SK-N-SH (cell line): Measurements from ENCODE around the gene DCHS1. TPM values are rescaled to one million over a fixed set of nuclear protein-coding genes. Genes with fewer than 3 reads are reported as not detected.

ENCODE experiments used
- CTCF ChIA-PET: fragments of 300-600, 350-600 bp; formaldehyde crosslinking; extraction: SDS; loops from one replicate; lab custom pipeline; 2021; lab: Yijun Ruan, JAX
- POLR2A ChIA-PET: fragments of 350-600 bp; sonication (Branson Sonifier 250); formaldehyde crosslinking; extraction: SDS; loops from one replicate; lab custom pipeline; 2020; ENCODE audit warnings: antibody characterized with exemption, inconsistent platforms; lab: Yijun Ruan, JAX
- DNase-seq: peaks from one replicate; pipeline ENCODE4 v3.0.0; 2012
- H2AFZ ChIP-seq: fragments of 200-600 bp; sonication (generic); 2 replicates; pipeline ENCODE4 v1.8.1; 2016; ENCODE audit warnings: antibody characterized with exemption, mild to moderate bottlenecking, low read depth
- H3F3A ChIP-seq: fragments of 200-600 bp; sonication (generic); replicated peaks from 2 replicates; pipeline ENCODE3; 2016; ENCODE audit warnings: antibody characterized with exemption, mild to moderate bottlenecking; ENCODE audit not compliant: insufficient read depth
- H3K27ac ChIP-seq, 2 experiments: fragments of 200-500 bp in 1 of 2; fragments of 200-600 bp in 1 of 2; sonication (Bioruptor generic) in 1 of 2; sonication (generic), shearing (Covaris generic) in 1 of 2; 2 replicates each; pipeline versions ENCODE4 v1.5.1 to v1.6.1; 2014 to 2016; ENCODE audit warnings: low read depth in 2 of 2, inconsistent platforms in 1 of 2, low read length in 1 of 2, mild to moderate bottlenecking in 1 of 2, mixed read lengths in 1 of 2
- H3K27me3 ChIP-seq: fragments of 200-600 bp; sonication (generic), shearing (Covaris generic); 2 replicates; pipeline ENCODE4 v1.6.1; 2016; ENCODE audit warnings: mixed run types; ENCODE audit not compliant: insufficient read depth
- H3K36me3 ChIP-seq, 2 experiments: fragments of 200-500 bp in 1 of 2; fragments of 200-600 bp in 1 of 2; sonication (Bioruptor generic) in 1 of 2; sonication (generic) in 1 of 2; replicated peaks in 1 of 2; 2 replicates each; pipeline versions ENCODE3 to v1.5.1; 2014 to 2016; ENCODE audit warnings: low read length in 1 of 2, mild to moderate bottlenecking in 1 of 2; ENCODE audit not compliant: insufficient read depth in 2 of 2, control insufficient read depth in 1 of 2
- H3K4me1 ChIP-seq, 2 experiments: fragments of 200-500 bp in 1 of 2; fragments of 200-600 bp in 1 of 2; sonication (Bioruptor generic) in 1 of 2; sonication (generic), shearing (Covaris generic) in 1 of 2; 2 replicates each; pipeline versions ENCODE4 v1.5.1 to v1.6.1; 2014 to 2016; ENCODE audit warnings: low read depth in 1 of 2, low read length in 1 of 2, mixed run types in 1 of 2; ENCODE audit not compliant: insufficient read depth in 2 of 2, control insufficient read depth in 1 of 2
- H3K4me2 ChIP-seq: fragments of 200-600 bp; sonication (generic), shearing (Covaris generic); 2 replicates; pipeline ENCODE4 v1.6.1; 2017; ENCODE audit warnings: mixed run types
- H3K4me3 ChIP-seq, 2 experiments: fragments of 200-500 bp in 1 of 2; fragments of 200-600 bp in 1 of 2; sonication (Bioruptor generic) in 1 of 2; sonication (generic), shearing (Covaris generic) in 1 of 2; 2 replicates each; pipeline versions ENCODE4 v1.5.1 to v1.8.1; 2014 to 2016; ENCODE audit warnings: low read depth in 2 of 2, inconsistent platforms in 1 of 2, low read length in 1 of 2, mild to moderate bottlenecking in 1 of 2, mixed read lengths in 1 of 2, moderate library complexity in 1 of 2
- H3K79me2 ChIP-seq: fragments of 200-600 bp; sonication (generic); 2 replicates; pipeline ENCODE4 v1.8.1; 2017; ENCODE audit warnings: mild to moderate bottlenecking; ENCODE audit not compliant: insufficient read depth
- H3K9ac ChIP-seq: fragments of 200-600 bp; sonication (generic); 2 replicates; pipeline ENCODE4 v1.6.1; 2017; ENCODE audit warnings: mixed run types
- H3K9me2 ChIP-seq: fragments of 200-600 bp; sonication (generic); 2 replicates; pipeline ENCODE4 v1.6.1; 2017; ENCODE audit warnings: mixed run types
- H3K9me3 ChIP-seq: fragments of 200-600 bp; sonication (generic); 2 replicates; pipeline ENCODE4 v1.6.1; 2017; ENCODE audit warnings: mixed run types, mild to moderate bottlenecking, moderate library complexity
- H4K20me1 ChIP-seq: fragments of 200-600 bp; sonication (generic); 2 replicates; pipeline ENCODE4 v1.6.1; 2017; ENCODE audit warnings: mild to moderate bottlenecking, mixed run types; ENCODE audit not compliant: insufficient read depth
- ELF1 ChIP-seq: IDR thresholded peaks from 2 replicates; pipeline ENCODE4 v1.4.0; 2012
- EP300 ChIP-seq, 2 experiments: IDR thresholded peaks; 2 replicates each; pipeline versions ENCODE4 v1.4.0 to v1.6.1; 2012; ENCODE audit warnings: borderline replicate concordance in 1 of 2, low read depth in 1 of 2, low read length in 1 of 2
- GATA2 ChIP-seq: sonication (generic); formaldehyde crosslinking; IDR thresholded peaks from 2 replicates; pipeline ENCODE4 v1.5.0; 2020; ENCODE audit warnings: mild to moderate bottlenecking, missing genetic modification reagents
- NFIC ChIP-seq: IDR thresholded peaks from 2 replicates; pipeline ENCODE4 v1.4.0; 2012; ENCODE audit warnings: borderline replicate concordance
- NRF1 ChIP-seq: IDR thresholded peaks from 2 replicates; pipeline ENCODE4 v1.6.1; 2012; ENCODE audit warnings: low read depth, mild to moderate bottlenecking, low read length
- POLR2AphosphoS5 ChIP-seq: IDR thresholded peaks from 2 replicates; pipeline ENCODE4 v1.6.1; 2012; ENCODE audit warnings: low read depth, low read length
- RFX5 ChIP-seq: IDR thresholded peaks from 2 replicates; pipeline ENCODE4 v1.6.1; 2012; ENCODE audit warnings: mild to moderate bottlenecking, improper control_type of control experiment, low read length
- RXRA ChIP-seq: IDR thresholded peaks from 2 replicates; pipeline ENCODE4 v1.4.0; 2012; ENCODE audit warnings: low read depth, mild to moderate bottlenecking, borderline replicate concordance
- SIN3A ChIP-seq: IDR thresholded peaks from 2 replicates; pipeline ENCODE4 v1.6.1; 2012; ENCODE audit warnings: low read depth, mild to moderate bottlenecking, low read length, moderate library complexity, borderline replicate concordance
- SMC3 ChIP-seq: IDR thresholded peaks from 2 replicates; pipeline ENCODE4 v1.6.1; 2012; ENCODE audit warnings: low read depth, low read length, improper control_type of control experiment
- TAF1 ChIP-seq: IDR thresholded peaks from 2 replicates; pipeline ENCODE4 v1.6.1; 2012; ENCODE audit warnings: low read depth, mild to moderate bottlenecking, low read length, moderate library complexity, borderline replicate concordance
- TCF12 ChIP-seq: IDR thresholded peaks from 2 replicates; pipeline ENCODE4 v1.4.0; 2012
- TEAD4 ChIP-seq: IDR thresholded peaks from 2 replicates; pipeline ENCODE4 v1.4.0; 2012; ENCODE audit warnings: mild to moderate bottlenecking, borderline replicate concordance; ENCODE audit not compliant: insufficient read depth
- YY1 ChIP-seq: IDR thresholded peaks from 2 replicates; pipeline ENCODE4 v1.4.0; 2012; ENCODE audit warnings: low read depth, mild to moderate bottlenecking
- WGBS: methylation state at CpG from one replicate; pipeline ENCODE4 v1.1.6; 2017; ENCODE audit warnings: low lambda C conversion rate; 5-methylcytosine and 5-hydroxymethylcytosine counted together
- polyA plus RNA-seq, 3 experiments: library from polyadenylated mRNA; depleted of rRNA; stranded (reverse); fragments of >200 nt; gene quantifications; 2 replicates each; pipeline ENCODE4 v1.2.3, GENCODE V29; 2012
- TF ChIP-seq, protein P1 (sequence below): fragments of 150-350 bp; IDR thresholded peaks from 2 replicates; pipeline ENCODE4 v1.6.1; 2017; ENCODE audit warnings: antibody characterized with exemption, low read length, low read depth, borderline replicate concordance
- TF ChIP-seq, protein P2 (sequence below): IDR thresholded peaks from 2 replicates; pipeline ENCODE4 v1.4.0; 2012; ENCODE audit warnings: low read depth, borderline replicate concordance
- TF ChIP-seq, protein P3 (sequence below): fragments of 150-350 bp; IDR thresholded peaks from 2 replicates; pipeline ENCODE4 v1.6.1; 2016; ENCODE audit warnings: mild to moderate bottlenecking, low read depth, low read length

Gene DCHS1
- polyA plus RNA-seq, 1 of the 3 experiments (the other 2 are of a cell fraction): 5.7 TPM

DNA sequence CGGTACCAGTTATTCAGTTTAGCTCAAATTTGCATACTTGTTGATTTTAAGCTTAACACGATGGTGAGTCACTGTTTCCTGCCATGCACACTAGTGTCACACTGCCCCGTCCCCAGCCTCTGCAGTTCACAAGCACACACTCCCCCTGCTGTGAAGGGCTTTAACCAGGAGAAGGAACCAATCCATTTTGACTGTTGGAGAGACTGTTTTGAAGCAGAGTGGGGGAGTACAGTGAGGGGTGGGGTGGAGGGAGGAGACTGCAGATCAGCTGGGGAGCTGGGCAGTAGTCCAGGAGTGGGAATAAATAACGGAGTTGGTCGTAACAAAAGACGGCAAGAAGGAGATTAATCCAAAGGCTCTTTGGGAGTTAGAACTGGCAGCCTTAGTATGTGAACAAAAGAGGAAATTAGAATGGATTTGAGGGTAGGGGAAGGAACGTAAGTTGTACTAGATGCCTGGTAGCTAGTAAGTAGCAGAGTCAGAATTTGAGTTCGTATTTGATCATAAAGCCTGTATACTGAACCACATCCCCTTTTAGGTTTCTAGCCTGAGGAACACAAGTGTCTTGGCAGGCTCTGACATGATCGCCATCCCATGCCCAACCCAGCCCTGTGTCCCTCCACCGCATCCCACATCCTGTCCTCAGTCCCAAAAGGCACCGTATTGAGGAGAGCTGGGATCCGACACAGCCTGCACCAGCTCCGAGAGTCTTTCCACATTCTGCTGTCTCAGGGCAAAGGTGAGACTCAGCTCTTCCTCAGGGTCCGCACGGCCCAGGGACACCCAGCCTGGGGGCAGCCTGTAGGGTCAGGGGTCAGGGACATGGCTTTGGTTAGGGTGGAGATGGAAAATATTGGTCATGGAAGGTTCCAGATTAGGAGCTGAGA is 37.2 kb downstream of the DCHS1 start:
- no peaks in the 10 kb centered on the region for H3K9me3 ChIP-seq
- CTCF ChIA-PET: interaction anchor here (0.6 to 1.9 kb wide), 9 partner anchors 10 to 239 kb away, joined by 3 to 5 read pairs (median 4); no protein-coding TSS in a partner anchor
- peaks cover 13% of the 10 kb centered on the region for H3F3A ChIP-seq
- peak overlapping the region; percentile 97 for H3K4me2 ChIP-seq
- H4K20me1 ChIP-seq: no peaks in the 10 kb centered on the region
- H2AFZ ChIP-seq: peak overlapping the region; percentile 94
- peak overlapping the region; percentile 68 to 90 for H3K4me3 ChIP-seq
- 0 out of 2 replicates have a peak, but pooled peaks have one; percentile 6 for TF ChIP-seq RFX5
- TF ChIP-seq SMC3: no peak
- H3K9me2 ChIP-seq: no peaks in the 10 kb centered on the region
- POLR2A ChIA-PET: interaction anchor here (0.6 to 4.5 kb wide), 6 partner anchors 10 to 79 kb away, joined by 3 to 29 read pairs (median 6); partner anchors contain the start of genes ILK and MRPL17
- WGBS: 34% methylated on average over 13 of the region's 15 CpGs
- H3K79me2 ChIP-seq: peaks cover 15% of the 10 kb centered on the region; the same call in 1 of the 2 replicates
- H3K27me3 ChIP-seq: no peaks in the 10 kb centered on the region
- no peak for DNase-seq
- H3K4me1 ChIP-seq: peaks cover 7 to 9% of the 10 kb centered on the region in 2 experiments; a peak in 3 of 4 replicates
- peaks cover 0 to 23% of the 10 kb centered on the region in 2 experiments for H3K36me3 ChIP-seq
- peak overlapping the region; percentile 62 for H3K9ac ChIP-seq
- peak overlapping the region in 1 of 2 experiments; percentile 49; a peak in 1 of 4 replicates for H3K27ac ChIP-seq

DNA sequence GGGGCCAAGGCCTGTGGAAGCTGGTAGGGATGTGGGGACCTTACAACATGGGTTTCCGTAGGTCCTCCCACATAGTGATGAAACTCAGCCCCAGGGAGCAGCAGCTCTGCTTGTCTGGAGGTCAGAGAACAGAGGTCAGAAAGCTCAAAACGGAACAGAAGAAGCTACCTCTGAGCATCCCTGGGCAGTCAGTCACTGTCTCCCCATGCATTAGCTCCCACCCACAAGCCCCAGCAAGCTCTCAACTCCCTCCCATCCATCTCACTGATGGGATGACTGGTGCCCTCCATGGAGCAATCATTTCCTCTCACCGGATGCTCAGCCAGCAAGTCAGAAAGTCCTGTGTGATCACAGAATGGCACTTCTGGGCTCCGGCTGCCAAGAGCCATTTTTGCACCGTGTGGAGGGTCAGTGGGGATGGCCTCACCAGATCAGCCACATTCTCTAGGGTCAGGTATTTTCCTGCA is 38.3 kb downstream of the DCHS1 start:
- Histone ChIP-seq H3K4me3 (no peak overlapping the region), H3K9me2 (no peaks in the 10 kb centered on the region), H3K79me2 (peaks cover 15% of the 10 kb centered on the region; the same call in 1 of the 2 replicates), H3K27ac (no peak overlapping the region), H4K20me1 (no peaks in the 10 kb centered on the region), H3K9ac (no peak overlapping the region), H3K4me2 (peak overlapping the region; percentile 97), H3K9me3 (no peaks in the 10 kb centered on the region), H3K4me1 (peaks cover 7 to 18% of the 10 kb centered on the region in 2 experiments; a peak in 3 of 4 replicates), H3F3A (peaks cover 23% of the 10 kb centered on the region), H2AFZ (no peak overlapping the region), H3K27me3 (no peaks in the 10 kb centered on the region), H3K36me3 (peaks cover 0 to 23% of the 10 kb centered on the region in 2 experiments)
- TF ChIP-seq POLR2AphosphoS5 (no peak), ELF1 (no peak), GATA2 (no peak), NFIC (no peak), TEAD4 (no peak), YY1 (no peak), SIN3A (no peak), TCF12 (no peak), EP300 (IDR thresholded peaks at IDR 0.05; ENCODE audit: borderline replicate concordance in 1 of 2, low read depth in 1 of 2, low read length in 1 of 2) (no peak), NRF1 (no peak), RXRA (no peak), TAF1 (no peak)
- TF ChIP-seq, protein P1, sequence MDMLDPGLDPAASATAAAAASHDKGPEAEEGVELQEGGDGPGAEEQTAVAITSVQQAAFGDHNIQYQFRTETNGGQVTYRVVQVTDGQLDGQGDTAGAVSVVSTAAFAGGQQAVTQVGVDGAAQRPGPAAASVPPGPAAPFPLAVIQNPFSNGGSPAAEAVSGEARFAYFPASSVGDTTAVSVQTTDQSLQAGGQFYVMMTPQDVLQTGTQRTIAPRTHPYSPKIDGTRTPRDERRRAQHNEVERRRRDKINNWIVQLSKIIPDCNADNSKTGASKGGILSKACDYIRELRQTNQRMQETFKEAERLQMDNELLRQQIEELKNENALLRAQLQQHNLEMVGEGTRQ: no peak
- TF ChIP-seq, protein P2, sequence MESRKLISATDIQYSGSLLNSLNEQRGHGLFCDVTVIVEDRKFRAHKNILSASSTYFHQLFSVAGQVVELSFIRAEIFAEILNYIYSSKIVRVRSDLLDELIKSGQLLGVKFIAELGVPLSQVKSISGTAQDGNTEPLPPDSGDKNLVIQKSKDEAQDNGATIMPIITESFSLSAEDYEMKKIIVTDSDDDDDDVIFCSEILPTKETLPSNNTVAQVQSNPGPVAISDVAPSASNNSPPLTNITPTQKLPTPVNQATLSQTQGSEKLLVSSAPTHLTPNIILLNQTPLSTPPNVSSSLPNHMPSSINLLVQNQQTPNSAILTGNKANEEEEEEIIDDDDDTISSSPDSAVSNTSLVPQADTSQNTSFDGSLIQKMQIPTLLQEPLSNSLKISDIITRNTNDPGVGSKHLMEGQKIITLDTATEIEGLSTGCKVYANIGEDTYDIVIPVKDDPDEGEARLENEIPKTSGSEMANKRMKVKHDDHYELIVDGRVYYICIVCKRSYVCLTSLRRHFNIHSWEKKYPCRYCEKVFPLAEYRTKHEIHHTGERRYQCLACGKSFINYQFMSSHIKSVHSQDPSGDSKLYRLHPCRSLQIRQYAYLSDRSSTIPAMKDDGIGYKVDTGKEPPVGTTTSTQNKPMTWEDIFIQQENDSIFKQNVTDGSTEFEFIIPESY: no peak
- TF ChIP-seq, protein P3, sequence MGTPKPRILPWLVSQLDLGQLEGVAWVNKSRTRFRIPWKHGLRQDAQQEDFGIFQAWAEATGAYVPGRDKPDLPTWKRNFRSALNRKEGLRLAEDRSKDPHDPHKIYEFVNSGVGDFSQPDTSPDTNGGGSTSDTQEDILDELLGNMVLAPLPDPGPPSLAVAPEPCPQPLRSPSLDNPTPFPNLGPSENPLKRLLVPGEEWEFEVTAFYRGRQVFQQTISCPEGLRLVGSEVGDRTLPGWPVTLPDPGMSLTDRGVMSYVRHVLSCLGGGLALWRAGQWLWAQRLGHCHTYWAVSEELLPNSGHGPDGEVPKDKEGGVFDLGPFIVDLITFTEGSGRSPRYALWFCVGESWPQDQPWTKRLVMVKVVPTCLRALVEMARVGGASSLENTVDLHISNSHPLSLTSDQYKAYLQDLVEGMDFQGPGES: no peak
- DNase-seq: no peak
- WGBS: 83% methylated on average over 4 of the region's 5 CpGs
- CTCF ChIA-PET: interaction anchor here (0.9 kb wide), 1 partner anchor 86 kb away, joined by 4 read pairs; no protein-coding TSS in a partner anchor
- POLR2A ChIA-PET: no interaction called here
